ENCODE measurements around the gene SH3RF3.

SH3RF3 gene

GRCh38 chr2:109417701-109418335 lies 288.8 kb downstream of the SH3RF3 start:
- H3K4me3 ChIP-seq (ENCODE audit: low read depth, low read length) = no peak overlapping the region
- no peak for TF ChIP-seq CTCF (IDR thresholded peaks at IDR 0.05; ENCODE audit: borderline replicate concordance, insufficient read depth, low read depth, low read length)

GRCh38 chr2:109418716-109419115 lies 289.7 kb downstream of the SH3RF3 start:
- H3K4me3 ChIP-seq (ENCODE audit: low read depth, low read length) = no peak overlapping the region
- TF ChIP-seq CTCF (IDR thresholded peaks at IDR 0.05; ENCODE audit: borderline replicate concordance, insufficient read depth, low read depth, low read length) = no peak

GRCh38 chr2:109419171-109419756 lies 290.3 kb downstream of the SH3RF3 start:
- no peak for TF ChIP-seq CTCF (IDR thresholded peaks at IDR 0.05; ENCODE audit: borderline replicate concordance, insufficient read depth, low read depth, low read length)
- no peak overlapping the region for H3K4me3 ChIP-seq (ENCODE audit: low read depth, low read length)

- no peak overlapping the region for H3K4me3 ChIP-seq (ENCODE audit: low read depth, low read length)
- TF ChIP-seq CTCF (IDR thresholded peaks at IDR 0.05; ENCODE audit: borderline replicate concordance, insufficient read depth, low read depth, low read length) = no peak
These were observed 291.0 kb downstream of the SH3RF3 start for GRCh38 chr2:109419960-109420370.

- TF ChIP-seq CTCF (IDR thresholded peaks at IDR 0.05; ENCODE audit: borderline replicate concordance, insufficient read depth, low read depth, low read length) = no peak
- H3K4me3 ChIP-seq (ENCODE audit: low read depth, low read length) = no peak overlapping the region
These were observed 292.1 kb downstream of the SH3RF3 start for GRCh38 chr2:109421101-109421500.

GRCh38 chr2:109421642-109422041 lies 292.6 kb downstream of the SH3RF3 start:
- TF ChIP-seq CTCF (IDR thresholded peaks at IDR 0.05; ENCODE audit: borderline replicate concordance, insufficient read depth, low read depth, low read length) = no peak
- no peak overlapping the region for H3K4me3 ChIP-seq (ENCODE audit: low read depth, low read length)

GRCh38 chr2:109422071-109422757 lies 293.2 kb downstream of the SH3RF3 start:
- H3K4me3 ChIP-seq (ENCODE audit: low read depth, low read length) = no peak overlapping the region
- no peak for TF ChIP-seq CTCF (IDR thresholded peaks at IDR 0.05; ENCODE audit: borderline replicate concordance, insufficient read depth, low read depth, low read length)
